Left kidney (tissue), 2 donors: ENCODE data around the gene ERMP1. TPM values are rescaled to one million over a fixed set of nuclear protein-coding genes. Genes with fewer than 3 reads are reported as not detected.
"Not testable (repeated sequence)": the region's sequence is repeated elsewhere in the genome, so short reads cannot be mapped to it uniquely, and the experiment has no call there.

Experiments
- DNase-seq: peaks from one replicate; pipeline ENCODE4 v3.0.0-alpha.2; 2013
- polyA plus RNA-seq: library from polyadenylated mRNA; unstranded; fragments of 120-200 nt; gene quantifications from one replicate; pipeline ENCODE4 v1.2.1, GENCODE V29; 2013; ENCODE audit not compliant: insufficient read length

The ERMP1 gene
- polyA plus RNA-seq, 1 donor = 54.0 TPM

GRCh38 chr9:5825895-5826622, 6.9 kb downstream of the ERMP1 start:
- DNase-seq = no peak

DNA sequence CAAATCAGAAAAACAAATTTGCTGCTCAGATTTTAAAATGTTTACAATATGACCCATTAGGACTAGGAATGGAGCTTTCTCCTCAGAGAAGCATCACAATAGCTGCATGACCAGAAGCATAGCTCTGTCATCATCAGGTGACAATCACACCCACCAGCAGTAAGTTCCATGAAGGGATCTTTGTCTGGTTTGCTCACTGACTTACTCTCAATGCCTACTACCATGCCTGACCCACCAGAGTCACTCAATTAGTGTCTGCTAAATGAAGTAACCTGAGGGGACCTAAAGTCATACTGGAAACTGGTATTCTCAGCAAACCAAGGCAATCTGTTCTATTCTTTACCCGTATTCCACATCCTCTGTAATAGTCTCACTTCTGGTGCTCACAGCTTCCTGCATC, 7.7 kb downstream of the ERMP1 start:
- DNase-seq = no peak

DNA sequence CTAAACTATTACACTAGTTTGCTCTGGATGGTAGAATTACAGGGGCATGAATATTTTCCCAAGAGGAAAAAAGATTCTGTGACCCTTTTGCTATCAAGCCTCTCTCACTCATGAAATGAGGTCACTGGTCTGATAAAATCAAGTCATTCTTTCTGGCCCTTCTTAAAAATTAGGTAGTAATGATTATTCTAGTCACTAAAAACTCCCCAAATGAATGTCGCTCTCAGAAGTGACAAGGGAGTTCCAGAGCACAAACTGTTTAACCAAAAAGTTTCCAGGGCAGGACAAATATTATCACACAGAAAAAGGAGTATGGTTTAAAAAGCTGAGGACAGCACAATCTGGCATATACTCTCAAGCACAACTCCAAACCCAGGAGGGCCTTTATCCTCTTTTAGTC, 12.5 kb downstream of the ERMP1 start:
- no peak for DNase-seq

DNA sequence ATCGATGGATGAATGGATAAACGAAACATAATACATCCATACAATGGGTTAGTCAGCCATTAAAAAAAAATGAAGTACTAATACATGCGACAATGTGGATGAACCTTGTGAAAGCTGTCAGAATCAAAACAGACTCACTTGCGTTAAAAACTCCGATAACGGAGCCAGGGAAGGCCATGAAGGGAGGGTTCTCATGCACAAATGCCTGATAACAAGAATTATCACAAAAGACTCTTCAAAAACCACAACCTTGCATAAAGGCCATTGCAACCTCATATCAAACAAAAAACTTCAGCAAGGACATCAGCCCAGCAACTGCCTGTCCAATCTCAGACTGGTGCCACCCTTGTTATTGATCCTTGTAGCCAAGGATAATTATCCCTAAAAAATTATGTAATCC, 13.7 kb downstream of the ERMP1 start:
- DNase-seq = no peak

- no peak for DNase-seq
These were observed 14.3 kb downstream of the ERMP1 start for GRCh38 chr9:5818424-5819142.

GRCh38 chr9:5817862-5818261, 15.1 kb downstream of the ERMP1 start:
- DNase-seq = no peak

GRCh38 chr9:5815461-5815860, 17.5 kb downstream of the ERMP1 start:
- DNase-seq = no peak

GRCh38 chr9:5813824-5814223, 19.1 kb downstream of the ERMP1 start:
- DNase-seq = no peak

DNA sequence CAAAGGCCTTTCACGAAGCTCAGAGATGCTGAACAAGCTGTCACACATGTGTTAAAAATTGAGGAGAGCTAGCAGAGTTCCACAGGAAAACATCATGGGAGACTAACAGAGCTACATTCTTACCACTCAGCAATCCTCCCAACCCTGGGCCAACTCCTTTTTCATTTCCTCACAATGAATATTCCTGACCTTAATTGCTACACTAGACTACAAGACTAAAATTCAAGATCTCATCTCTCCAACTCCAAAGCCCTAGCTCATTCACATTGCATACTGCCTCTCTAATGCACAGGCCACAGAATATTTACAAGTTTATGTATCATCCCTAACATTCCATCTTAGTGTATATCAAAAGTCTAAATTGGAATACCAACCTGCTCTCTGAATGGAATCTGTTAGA, 21.2 kb downstream of the ERMP1 start:
- DNase-seq = no peak

GRCh38 chr9:5805478-5805877, 27.4 kb downstream of the ERMP1 start:
- DNase-seq = no peak

DNA sequence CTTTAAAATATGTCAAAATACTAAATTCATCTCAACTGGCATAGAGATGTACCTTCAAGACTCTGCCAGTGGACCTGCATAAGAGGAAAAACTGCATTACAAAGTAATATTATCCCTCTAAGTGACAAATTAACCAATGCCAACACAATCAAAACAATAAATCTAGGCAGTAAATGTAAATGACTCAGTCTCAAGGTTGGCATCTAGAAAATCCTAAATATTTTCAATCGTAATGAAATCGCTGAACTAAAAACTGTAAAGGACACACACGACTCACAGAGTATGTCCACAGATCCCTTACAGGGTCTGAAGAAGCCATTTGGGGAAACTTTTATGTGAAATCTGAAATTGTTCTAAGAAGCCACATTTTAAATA, 31.2 kb downstream of the ERMP1 start:
- DNase-seq = no peak

DNA sequence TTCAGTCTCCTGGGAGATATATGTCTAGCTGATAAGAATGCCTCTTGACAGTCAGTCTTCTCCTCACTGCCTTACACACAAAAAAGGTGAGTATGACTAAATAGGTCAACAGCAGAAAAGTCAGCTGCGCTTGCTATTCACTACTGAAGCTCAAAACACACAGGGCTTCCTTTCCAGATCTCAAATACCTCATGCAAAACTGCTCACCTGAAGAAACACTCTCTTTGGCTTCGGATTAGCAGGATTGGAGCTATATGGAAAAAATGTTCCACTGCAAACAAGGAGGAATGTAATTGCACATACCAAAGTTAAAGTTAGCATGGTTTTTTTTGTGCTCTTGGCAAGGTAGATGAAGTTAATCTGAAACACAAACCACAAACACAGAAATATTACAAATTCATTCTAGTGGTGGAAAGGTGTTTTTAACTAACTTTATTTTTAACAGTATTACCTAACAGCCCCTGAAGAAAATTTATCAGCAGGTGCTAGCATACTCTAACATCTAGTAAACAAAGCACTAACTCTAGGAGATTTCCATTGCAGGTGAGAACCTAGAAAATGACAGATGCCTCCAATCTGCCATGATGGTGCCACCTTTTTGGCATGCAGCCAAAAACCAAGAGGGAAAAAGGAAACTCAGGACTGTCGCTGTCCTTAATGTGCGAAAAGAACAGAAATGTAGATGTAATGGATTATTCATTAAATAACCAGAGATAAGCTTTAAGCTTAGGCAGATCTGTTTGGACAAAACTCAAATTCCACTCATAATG, 31.8 kb downstream of the ERMP1 start:
- peak; percentile 30 for DNase-seq

- DNase-seq = not testable (repeated sequence)
These were observed 32.5 kb downstream of the ERMP1 start for GRCh38 chr9:5800378-5800777.

DNA sequence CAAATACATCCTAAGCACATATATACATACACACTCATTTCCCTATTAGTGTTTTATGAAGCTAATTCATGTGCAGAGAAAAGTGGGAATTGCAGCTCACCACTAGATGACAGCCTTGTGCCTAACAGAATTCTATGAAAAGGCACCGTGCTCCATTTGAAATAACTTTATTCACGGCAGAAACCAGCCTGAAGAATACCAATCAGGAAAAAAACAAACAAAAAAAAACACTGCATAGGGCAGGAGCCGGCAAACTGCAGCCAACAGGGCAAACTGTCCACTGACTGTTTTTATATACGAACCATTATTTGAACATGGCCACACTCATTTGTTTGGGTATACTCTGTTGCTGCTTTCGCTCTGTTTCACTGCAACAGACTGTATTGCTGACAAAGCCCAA, 33.6 kb downstream of the ERMP1 start:
- peak; percentile 38 for DNase-seq

DNA sequence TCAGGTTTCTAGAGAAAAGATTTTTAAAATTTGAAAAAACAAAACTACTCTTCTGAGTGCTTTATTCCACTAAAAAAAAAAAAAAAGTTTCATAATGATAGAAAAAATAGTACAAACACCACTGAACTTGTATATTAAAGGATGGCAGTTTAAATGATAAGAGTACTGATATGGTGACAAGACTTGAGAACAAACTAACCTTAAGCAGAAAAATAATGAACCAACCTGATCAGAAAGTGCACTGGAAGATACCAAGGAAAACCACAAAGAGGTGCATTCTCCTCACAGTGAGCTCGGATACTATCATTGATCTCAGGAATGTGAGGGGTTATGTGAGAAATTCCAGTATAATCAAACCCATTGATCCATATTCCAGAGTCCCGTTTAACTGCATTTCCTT, 34.3 kb downstream of the ERMP1 start:
- DNase-seq = no peak

DNA sequence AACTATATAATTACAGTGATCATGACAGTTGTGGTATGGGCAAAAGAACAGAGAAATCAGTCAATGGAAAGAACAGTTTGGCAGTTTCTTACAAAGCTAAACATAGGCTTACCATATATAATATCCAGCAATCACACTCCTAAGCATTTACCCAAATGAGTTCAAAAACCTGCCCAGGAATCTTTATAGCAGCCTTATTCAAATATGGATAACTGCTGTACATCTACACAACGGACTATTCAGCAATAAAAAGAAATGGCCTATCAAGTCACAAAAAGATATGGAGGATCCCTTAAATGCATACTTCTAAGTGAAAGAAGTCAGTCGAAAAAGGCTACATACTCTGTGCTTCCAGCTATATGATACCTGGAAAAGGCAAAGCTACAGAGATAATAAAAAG, 36.6 kb downstream of the ERMP1 start:
- no peak for DNase-seq

DNA sequence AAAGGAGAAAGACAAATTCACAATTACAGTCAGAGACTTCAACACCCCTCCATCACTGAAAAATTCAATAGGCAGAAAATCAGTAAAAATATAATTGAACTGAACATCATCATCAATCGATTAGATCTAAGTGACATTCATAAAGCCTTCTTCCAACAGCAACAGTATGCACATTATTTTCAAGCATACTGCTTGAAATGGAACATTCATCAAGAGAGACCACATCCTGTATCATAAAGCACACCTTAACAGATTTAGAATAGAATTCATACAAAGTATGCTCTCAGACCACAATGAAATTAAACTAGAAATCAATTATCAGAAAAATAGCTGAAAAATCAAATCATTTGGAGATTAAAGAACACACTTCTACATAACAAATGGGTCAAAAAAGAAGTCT, 39.1 kb downstream of the ERMP1 start:
- DNase-seq = no peak

DNA sequence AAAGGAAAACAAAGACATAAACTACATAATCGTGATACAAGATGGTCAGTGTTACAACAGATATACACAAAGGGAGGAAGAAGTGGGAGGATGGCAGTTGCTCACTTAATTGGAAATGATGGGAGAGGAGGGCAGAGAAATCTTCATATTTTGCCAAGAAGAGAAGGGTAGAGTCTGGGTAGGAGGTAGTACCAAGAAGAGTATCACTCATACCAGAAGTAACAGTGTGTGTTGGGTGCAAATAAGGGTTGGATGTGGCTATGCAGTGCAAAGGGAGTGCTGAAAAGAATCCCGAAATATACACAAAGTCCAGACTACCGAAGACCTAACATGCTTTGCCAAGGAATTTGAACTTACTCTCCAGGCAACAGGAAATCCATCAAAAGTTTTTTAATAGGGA, 41.0 kb downstream of the ERMP1 start:
- DNase-seq = no peak

- no peak for DNase-seq
These were observed 42.0 kb downstream of the ERMP1 start for GRCh38 chr9:5790923-5791322.

DNA sequence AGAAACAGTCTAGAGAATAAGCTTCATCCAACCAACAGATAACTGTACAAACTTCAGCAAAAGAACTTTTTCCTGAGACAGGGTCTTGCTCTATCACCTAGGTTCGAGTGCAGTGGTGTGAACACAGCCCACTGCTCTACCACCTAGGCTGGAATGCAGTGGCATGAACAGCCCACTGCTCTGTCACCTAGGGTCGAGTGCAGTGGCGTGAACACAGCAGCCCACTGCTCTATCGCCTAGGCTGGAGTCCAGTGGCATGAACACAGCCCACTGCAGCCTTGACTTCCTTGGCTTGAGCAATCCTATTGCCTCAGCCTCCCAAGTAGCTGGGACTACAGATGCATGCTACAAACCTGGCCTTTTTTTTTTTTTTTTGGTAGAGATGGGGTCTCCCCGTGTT, 43.4 kb downstream of the ERMP1 start:
- no peak for DNase-seq

DNA sequence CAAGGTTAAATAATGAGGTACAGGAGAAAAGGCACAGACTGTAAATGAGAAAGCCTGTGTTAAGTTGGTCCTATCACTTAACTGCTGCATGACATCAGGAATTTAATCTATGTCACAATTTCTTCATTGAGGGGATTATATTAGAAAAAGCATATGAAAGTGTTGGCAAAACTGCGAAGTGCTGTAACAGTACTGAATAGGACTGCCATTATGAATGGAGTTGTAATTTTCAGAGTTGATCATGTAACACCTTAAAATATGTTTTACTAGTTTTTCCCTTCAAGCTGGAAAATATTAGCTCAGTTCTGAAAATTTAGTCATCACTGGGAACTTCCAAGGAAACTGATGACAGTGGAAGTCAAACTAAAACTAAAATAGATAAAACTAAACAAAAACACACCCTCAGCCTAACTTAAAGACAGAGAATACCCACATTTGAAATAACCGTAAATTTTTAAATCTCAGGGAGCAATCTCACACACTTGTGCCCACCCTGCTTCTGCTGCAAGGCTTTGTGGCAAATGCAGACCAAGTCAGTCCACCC, 45.1 kb downstream of the ERMP1 start:
- DNase-seq = no peak

DNA sequence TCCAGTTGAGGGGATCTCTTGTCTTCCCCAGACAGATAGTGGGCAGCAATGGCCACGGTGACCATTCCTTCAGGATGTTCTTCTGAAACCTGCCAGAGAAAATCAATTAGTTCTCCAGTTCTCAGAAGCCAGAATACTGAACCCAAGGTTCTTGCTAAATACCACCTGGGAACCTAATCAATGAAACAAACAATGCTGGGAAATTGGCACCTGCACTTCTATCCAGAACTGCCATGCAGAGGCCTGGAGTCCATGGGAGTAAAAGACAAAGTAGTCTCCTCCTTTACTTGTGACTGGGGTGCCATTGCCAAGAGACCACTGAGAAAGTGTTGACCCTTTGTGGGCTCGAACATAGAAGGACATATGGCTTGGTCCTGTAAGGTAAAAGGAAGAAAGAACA, 45.7 kb downstream of the ERMP1 start:
- no peak for DNase-seq
